OCI-LY7 (cell line): ENCODE data around the gene OSM. TPM values are rescaled to one million over a fixed set of nuclear protein-coding genes. Genes with fewer than 3 reads are reported as not detected.

Source experiments
- BruUV-seq: library from RNA; stranded (reverse); fragments of 400-500 nt; replicated peaks from 2 replicates; lab custom pipeline; 2021; lab: Mats Ljungman, UMichigan
- CTCF ChIA-PET: fragments of 300-600 bp; sonication (Branson Sonifier 250); formaldehyde crosslinking; loops from one replicate; lab custom pipeline; 2022; ENCODE audit warnings: antibody characterized with exemption; ENCODE audit not compliant: unreplicated experiment; lab: Charles Lee
- POLR2A ChIA-PET: fragments of 300-600 bp; sonication (Branson Sonifier 250); formaldehyde crosslinking; loops from one replicate; lab custom pipeline; 2022; ENCODE audit warnings: antibody characterized with exemption; lab: Charles Lee
- DNase-seq: peaks from one replicate; pipeline ENCODE4 v3.0.0-alpha.2; 2015; ENCODE audit warnings: low spot score
- H2AFZ ChIP-seq: fragments of 200-600 bp; sonication (generic), shearing (Covaris generic); 2 replicates; pipeline ENCODE4 v1.6.1; 2014; ENCODE audit warnings: mild to moderate bottlenecking, antibody characterized with exemption, low read length, moderate library complexity
- H3K27ac ChIP-seq: fragments of 200-600 bp; sonication (generic); 2 replicates; pipeline ENCODE4 v1.5.1; 2014; ENCODE audit warnings: mixed run types, low read depth, mild to moderate bottlenecking, moderate library complexity, low read length, inconsistent platforms; ENCODE audit not compliant: poor library complexity, severe bottlenecking
- H3K36me3 ChIP-seq: fragments of 200-600 bp; sonication (generic); 2 replicates; pipeline ENCODE4 v1.6.1; 2014; ENCODE audit warnings: mild to moderate bottlenecking, antibody characterized with exemption, low read length, moderate library complexity, mixed read lengths; ENCODE audit not compliant: insufficient read depth
- H3K4me1 ChIP-seq: fragments of 200-600 bp; sonication (generic); 2 replicates; pipeline ENCODE4 v1.5.1; 2014; ENCODE audit warnings: mild to moderate bottlenecking, low read length; ENCODE audit not compliant: insufficient read depth, poor library complexity, severe bottlenecking
- H3K4me2 ChIP-seq: fragments of 200-600 bp; sonication (generic); 2 replicates; pipeline ENCODE4 v1.6.1; 2014; ENCODE audit warnings: mild to moderate bottlenecking, low read length
- H3K4me3 ChIP-seq: fragments of 200-600 bp; sonication (generic); 2 replicates; pipeline ENCODE4 v1.5.1; 2014; ENCODE audit warnings: mild to moderate bottlenecking, low read depth, low read length; ENCODE audit not compliant: poor library complexity, severe bottlenecking
- H3K79me2 ChIP-seq: fragments of 200-600 bp; sonication (generic); 2 replicates; pipeline ENCODE4 v1.6.1; 2016; ENCODE audit warnings: low read depth, mild to moderate bottlenecking, low read length, moderate library complexity, mixed read lengths; ENCODE audit not compliant: insufficient read depth
- H3K9me2 ChIP-seq: fragments of 200-600 bp; sonication (generic); 2 replicates; pipeline ENCODE4 v1.6.1; 2016; ENCODE audit warnings: mild to moderate bottlenecking, low read length, mixed read lengths; ENCODE audit not compliant: insufficient read depth
- H3K9me3 ChIP-seq: fragments of 200-600 bp; sonication (generic); 2 replicates; pipeline ENCODE4 v1.6.1; 2014; ENCODE audit warnings: mild to moderate bottlenecking, mixed run types, low read length, mixed read lengths
- H4K20me1 ChIP-seq: fragments of 200-600 bp; sonication (generic); 2 replicates; pipeline ENCODE4 v1.6.1; 2014; ENCODE audit warnings: mild to moderate bottlenecking, antibody characterized with exemption, low read length, moderate library complexity, mixed read lengths; ENCODE audit not compliant: insufficient read depth
- CTCF ChIP-seq: fragments of 200-600 bp; sonication (generic); conservative IDR thresholded peaks from 2 replicates; pipeline ENCODE4 v1.5.1; 2014; ENCODE audit warnings: mild to moderate bottlenecking, antibody characterized with exemption, low read length, moderate library complexity, mixed read lengths
- EZH2phosphoT487 ChIP-seq: fragments of 200-600 bp; sonication (generic); IDR thresholded peaks from 2 replicates; pipeline ENCODE4 v1.6.1; 2018; ENCODE audit warnings: low read depth, borderline replicate concordance, mild to moderate bottlenecking, mixed run types, antibody characterized with exemption, low read length, moderate library complexity, mixed read lengths
- intact Hi-C: fragments of 100-400 bp; cut with micrococcal nuclease; formaldehyde crosslinking; loops from one replicate; pipeline ENCODE4 v1.10.0; 2022; ENCODE audit not compliant: unreplicated experiment
- total RNA-seq, 2 experiments: library from RNA; depleted of rRNA in 1 of 2; stranded (reverse); fragments of >200 nt in 1 of 2; shearing (Covaris generic) in 1 of 2; gene quantifications; 2 replicates each; pipeline ENCODE4 v1.2.3, GENCODE V29; 2014 to 2022

Gene OSM
- total RNA-seq, 2 experiments from 2014 or later: 0.91 TPM; not detected in 1

DNA sequence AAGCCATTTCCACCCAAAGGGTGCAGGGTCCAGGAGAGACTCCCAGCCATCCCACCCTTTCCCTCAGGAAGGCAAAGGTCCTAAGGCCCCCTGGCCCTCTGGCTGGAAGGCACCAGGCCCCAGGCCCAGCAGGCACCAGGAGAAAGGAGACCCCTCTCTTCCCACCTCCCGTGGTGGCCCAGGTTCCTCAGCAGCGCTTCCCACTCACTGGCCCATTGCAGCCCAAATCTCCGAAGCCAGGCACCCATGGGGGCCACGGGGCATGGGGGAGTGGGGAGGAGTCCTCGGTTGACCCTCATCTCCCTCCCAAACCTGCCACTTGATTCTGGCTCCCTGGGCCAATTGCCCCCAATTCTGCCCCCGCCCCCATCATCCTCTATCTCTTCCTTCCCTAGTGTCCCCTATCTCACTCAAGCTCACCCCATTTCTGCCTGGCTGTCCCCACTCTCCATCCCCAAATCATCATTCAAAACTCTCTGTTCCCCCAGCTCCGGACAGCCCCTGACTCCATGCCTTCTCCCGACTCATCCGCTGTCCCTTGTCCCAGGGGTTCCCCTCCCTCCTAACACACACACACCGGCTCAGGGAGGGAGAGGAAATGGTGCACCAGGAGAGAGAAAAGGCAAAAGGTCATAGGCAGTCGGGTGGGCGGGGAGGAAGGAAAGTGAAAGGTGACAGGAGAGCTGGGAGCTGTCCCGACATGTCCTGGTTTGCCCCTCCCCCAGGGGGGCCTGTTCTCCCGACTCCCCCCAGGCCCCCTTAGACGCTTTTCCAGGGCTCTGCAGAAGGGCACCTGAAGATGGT, 21.3 kb downstream of the OSM start:
- no TSS peak for BruUV-seq
- Histone ChIP-seq H3K9me3 (no peaks in the 10 kb centered on the region), H3K9me2 (no peaks in the 10 kb centered on the region), H3K27ac (no peak overlapping the region), H3K4me2 (no peak overlapping the region), H2AFZ (no peak overlapping the region), H3K79me2 (no peaks in the 10 kb centered on the region), H3K4me1 (peaks cover 12% of the 10 kb centered on the region), H3K4me3 (no peak overlapping the region), H4K20me1 (no peaks in the 10 kb centered on the region), H3K36me3 (no peaks in the 10 kb centered on the region)
- ChIA-PET CTCF (no interaction called here), POLR2A (no interaction called here)
- TF ChIP-seq EZH2phosphoT487 (no peak), CTCF (no peak)
- DNase-seq: no peak
- intact Hi-C loops: no loop called here

GRCh38 chr22:30244641-30245040, 22.0 kb downstream of the OSM start:
- H3K4me2 ChIP-seq: no peak overlapping the region
- ChIA-PET POLR2A (no interaction called here), CTCF (no interaction called here)
- intact Hi-C loops: no loop called here
- no peak for TF ChIP-seq CTCF
- TF ChIP-seq EZH2phosphoT487: no peak
- no peak for DNase-seq
- no peaks in the 10 kb centered on the region for H3K9me3 ChIP-seq
- H3K36me3 ChIP-seq: no peaks in the 10 kb centered on the region
- H3K4me1 ChIP-seq: peaks cover 16% of the 10 kb centered on the region
- no peak overlapping the region for H3K27ac ChIP-seq
- H3K4me3 ChIP-seq: no peak overlapping the region
- H3K79me2 ChIP-seq: no peaks in the 10 kb centered on the region
- H2AFZ ChIP-seq: no peak overlapping the region
- no TSS peak for BruUV-seq
- no peaks in the 10 kb centered on the region for H3K9me2 ChIP-seq
- H4K20me1 ChIP-seq: no peaks in the 10 kb centered on the region

DNA sequence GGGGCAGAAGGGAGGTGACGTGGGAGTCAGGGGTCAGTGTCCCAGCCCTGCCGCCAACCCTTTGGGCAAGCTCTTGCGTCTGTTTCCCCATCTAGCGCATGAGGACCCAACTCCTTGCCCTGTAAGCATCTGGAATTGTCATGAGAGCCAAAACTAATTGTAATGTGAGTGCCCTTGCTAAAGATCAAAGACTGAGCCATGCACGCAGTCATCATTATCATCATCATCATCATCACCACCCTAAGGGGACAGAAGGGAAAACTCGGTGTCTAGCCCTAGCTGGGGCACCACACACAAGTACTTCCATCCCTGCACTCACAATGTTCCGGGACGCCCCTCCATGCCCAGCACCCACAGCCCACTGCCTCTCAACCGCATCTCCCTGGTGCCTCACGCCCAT, 22.6 kb downstream of the OSM start:
- no peak overlapping the region for H3K4me3 ChIP-seq
- H3K9me2 ChIP-seq: no peaks in the 10 kb centered on the region
- no peaks in the 10 kb centered on the region for H4K20me1 ChIP-seq
- H3K4me2 ChIP-seq: no peak overlapping the region
- H2AFZ ChIP-seq: no peak overlapping the region
- intact Hi-C loops: no loop called here
- ChIA-PET CTCF (no interaction called here), POLR2A (no interaction called here)
- DNase-seq: no peak
- H3K36me3 ChIP-seq: no peaks in the 10 kb centered on the region
- TF ChIP-seq EZH2phosphoT487: no peak
- TF ChIP-seq CTCF: no peak
- H3K79me2 ChIP-seq: no peaks in the 10 kb centered on the region
- H3K27ac ChIP-seq: no peak overlapping the region
- H3K4me1 ChIP-seq: peaks cover 16% of the 10 kb centered on the region
- H3K9me3 ChIP-seq: no peaks in the 10 kb centered on the region
- BruUV-seq: no TSS peak
